HT1080 (cell line): ENCODE data around the gene DNAH7. TPM values are rescaled to one million over a fixed set of nuclear protein-coding genes. Genes with fewer than 3 reads are reported as not detected.
A peak's percentile ranks its signal among the peaks of the same experiment; 100 is the strongest.
"Not testable (repeated sequence)": the region's sequence is repeated elsewhere in the genome, so short reads cannot be mapped to it uniquely, and the experiment has no call there.

Source experiments
- DNase-seq: peaks from one replicate; pipeline ENCODE4 v3.0.0-alpha.2; 2015; ENCODE audit warnings: low read depth
- polyA plus RNA-seq, 2 experiments: library from polyadenylated mRNA; depleted of rRNA; stranded (reverse); fragments of >200 nt; gene quantifications; 2 replicates each; pipeline ENCODE4 v1.2.3, GENCODE V29; 2015
- total RNA-seq: library from RNA; depleted of rRNA; stranded (reverse); fragments of >200 nt; shearing (Covaris generic); gene quantifications from 2 replicates; pipeline ENCODE4 v1.2.3, GENCODE V29; 2014; rRNA removed

Gene DNAH7
- total RNA-seq: under 0.01 and 0.06 TPM in 2 replicates
- polyA plus RNA-seq (2015; cell fraction: cytosol; rRNA removed): 0.36 and 0.61 TPM in 2 replicates
- polyA plus RNA-seq (2015; cell fraction: nucleus; rRNA removed): 0.88 and 1.2 TPM in 2 replicates

DNA sequence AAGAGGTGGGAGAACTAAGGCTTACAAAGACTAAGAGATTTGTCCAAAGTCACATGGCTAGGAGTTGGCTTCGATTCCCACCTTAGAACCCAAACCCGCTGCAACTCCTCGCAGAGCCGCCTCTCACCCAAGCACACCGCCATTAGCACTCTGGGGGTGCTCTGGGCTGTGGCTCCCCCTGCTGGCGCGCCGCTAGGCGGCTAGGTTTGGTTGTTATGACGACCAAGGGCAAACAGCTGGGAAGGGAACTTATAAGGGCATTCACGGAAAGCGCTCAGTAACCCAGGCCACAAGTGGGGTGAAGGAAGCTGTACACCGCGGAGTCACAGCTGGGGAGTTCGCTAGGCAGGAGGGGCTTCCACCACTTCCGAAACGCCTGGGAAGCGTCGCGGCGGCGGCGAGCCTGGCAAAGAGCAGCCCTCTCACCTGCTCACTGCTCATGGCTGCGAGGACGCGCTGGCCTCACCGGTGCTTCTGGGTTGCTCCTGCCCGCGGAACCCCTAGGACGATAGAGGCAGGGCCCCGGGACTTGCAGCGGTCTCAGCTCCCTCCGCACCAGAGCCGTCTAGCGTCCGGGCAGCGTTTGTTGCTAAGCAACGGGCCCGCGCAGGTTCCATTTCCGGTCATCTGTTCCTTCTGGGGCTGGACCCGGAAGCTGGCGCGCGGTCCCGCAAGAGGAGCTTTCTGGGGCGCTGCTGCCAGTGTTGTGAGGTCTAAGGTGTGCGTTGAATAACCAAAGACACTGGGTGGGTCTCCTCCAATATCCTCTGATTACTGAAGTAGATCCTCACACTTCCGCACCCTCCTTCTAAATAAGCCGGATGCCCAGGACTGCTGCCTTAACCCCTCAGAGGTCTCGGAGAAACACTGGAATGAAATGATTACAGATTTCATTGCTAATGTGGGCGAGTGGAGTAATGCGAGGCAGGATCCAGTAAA is at the start of gene DNAH7:
TSS of gene DNAH7 (minus strand) at position 567 of the 939 bp plus-strand sequence. CDS start at position 441, 126 bp downstream.
- peak; percentile 82 for DNase-seq

DNA sequence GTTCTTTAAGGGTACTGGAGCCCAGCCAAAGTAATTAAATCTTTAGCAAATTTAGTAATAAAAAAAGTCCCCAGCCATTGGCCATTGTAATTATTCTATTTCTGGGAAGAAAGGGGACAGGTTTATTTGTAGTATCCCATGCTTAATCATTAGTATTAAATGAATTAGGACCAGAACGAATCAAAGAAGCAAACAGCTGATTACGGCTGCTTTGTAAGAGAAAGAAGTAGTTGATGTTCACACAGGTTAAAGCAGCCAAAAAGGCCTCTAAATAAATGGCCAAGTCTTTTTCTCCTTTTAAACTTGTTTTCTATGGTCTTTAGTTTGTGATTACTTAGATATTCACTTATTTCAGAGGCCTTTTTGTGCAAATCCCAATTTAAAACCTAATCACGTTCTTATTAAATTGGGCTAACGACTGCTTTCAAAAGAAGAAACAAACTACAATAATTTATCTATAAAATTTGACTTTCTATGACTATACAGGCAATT is 48.6 kb upstream of the DNAH7 start:
- DNase-seq: no peak

DNA sequence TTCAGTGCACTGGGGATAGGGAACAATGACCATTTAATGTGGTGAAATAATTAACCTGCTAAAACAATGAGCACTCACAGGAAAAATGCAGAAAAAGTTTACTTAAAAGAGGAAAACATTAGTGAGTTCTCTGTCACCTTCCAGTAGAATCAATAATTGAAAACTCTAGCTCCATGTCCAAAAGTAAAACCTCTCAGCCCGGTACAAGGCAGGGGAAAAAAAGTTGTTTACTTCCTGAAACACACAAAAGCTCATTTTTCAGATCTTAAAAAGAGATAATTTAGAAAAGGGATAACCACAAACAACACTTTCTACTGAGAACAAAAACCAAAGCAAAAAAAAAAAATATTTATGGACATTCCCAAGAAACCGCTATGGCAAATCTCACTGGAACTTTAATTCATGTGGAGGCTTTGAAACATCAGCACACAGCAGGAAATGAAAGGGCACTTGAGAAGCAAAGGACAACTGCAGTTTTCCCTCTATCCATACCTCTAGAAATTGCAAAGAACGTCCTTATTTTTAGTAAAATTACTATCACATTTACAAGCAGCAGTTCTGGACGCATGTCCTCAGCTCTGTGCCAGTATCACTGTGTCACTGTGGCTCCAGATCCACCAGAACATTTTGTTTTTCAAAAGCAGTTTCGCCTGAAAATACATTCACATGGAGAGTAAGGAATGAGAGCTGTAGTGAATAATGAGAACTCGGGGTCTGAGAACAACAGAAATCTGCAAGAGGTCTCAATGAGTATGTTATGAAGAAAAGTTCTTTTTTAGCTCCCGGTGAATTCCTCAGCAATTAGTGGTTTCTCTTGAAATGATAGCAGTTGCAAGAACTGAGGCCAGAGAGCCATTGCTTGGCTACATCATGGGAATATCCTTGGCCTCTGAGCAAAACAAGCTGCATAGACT is 44.7 kb upstream of the DNAH7 start:
- DNase-seq: peak; percentile 13

- DNase-seq: peak; percentile 52
Measured at GRCh38 chr2:196112418-196113034, 43.9 kb upstream of the DNAH7 start.

GRCh38 chr2:196108604-196109003 is 40.0 kb upstream of the DNAH7 start:
- no peak for DNase-seq

GRCh38 chr2:196105951-196106350 is 37.3 kb upstream of the DNAH7 start:
- no peak for DNase-seq

DNA sequence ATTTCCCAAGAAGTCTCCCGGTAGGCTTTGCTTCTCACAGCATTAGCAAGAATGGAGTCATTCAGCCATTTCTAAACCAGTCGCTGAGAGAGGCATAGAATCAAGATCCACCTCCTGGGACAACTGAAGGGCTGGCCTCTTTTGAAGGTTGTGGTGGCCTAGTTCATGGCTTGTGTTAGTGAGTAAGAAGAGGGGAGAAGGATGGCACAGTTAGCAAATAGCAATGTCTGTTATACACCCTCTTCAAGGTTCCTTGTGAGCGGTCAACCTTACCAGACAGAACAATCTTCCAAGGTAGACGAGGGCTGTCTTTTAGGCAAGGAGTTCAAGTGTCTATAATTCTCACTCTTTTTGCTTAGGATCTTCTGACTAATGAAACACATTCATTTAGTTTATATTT is 35.4 kb upstream of the DNAH7 start:
- no peak for DNase-seq

DNA sequence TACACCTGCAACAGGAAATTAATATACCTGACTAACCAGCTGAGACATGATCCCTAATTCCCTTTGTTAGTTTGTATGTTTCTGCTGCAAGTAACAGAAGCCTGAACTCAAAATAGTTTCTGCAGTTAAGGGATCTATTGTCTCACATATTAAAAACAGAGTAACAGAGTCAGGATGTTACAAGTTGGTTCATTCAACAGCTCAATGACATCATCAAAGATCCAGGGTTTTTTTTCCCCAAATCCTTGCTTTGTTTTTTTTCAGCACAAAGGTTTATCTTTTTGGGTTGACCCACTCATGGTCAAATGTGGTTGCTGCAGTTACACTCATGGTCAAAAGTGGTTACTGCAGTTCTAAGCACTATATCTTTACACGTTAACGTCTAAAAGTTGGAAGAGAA is 35.0 kb upstream of the DNAH7 start:
- DNase-seq: no peak

- no peak for DNase-seq
Measured at GRCh38 chr2:196101325-196101991, 32.8 kb upstream of the DNAH7 start.

DNA sequence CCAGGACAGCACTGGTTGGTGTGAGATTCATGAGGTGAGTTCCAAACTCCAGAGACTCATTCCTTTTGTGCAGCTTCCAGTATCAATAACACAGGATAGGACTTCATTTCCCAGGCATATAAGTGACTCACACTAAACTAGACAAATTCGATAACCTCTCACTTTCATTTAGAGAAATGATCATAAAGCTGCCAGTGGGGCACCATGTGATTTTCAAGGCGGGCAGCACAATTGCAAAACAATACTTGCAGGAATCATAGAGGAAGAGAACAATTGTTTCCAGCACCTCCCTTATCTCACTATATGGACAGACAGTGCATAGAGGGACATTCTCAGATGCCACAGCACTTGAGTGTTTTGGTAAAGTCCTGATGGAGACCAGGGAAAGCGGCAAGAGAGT is 31.3 kb upstream of the DNAH7 start:
- DNase-seq: no peak

- no peak for DNase-seq
Measured at GRCh38 chr2:196097864-196098660, 29.4 kb upstream of the DNAH7 start.

- DNase-seq: no peak
Measured at GRCh38 chr2:196096982-196097745, 28.5 kb upstream of the DNAH7 start.

DNA sequence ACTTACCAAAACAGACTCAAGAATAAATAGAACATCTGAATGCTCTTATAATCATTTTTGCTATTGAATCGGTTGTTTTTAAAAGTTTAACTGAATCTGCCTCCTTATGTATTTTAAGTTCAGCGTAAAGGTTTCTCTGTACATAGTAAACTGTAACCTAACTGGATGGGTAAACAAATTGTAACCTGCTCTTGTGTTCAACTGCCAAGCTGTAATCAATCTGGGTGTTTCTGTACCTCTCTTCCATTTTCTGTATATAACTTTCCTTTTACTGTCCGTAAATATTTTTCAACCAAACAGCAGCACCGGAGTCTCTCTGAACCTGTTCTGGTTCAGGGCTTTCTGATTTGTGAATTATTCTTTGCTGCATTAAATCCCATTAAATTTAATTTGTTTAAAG is 27.6 kb upstream of the DNAH7 start:
- DNase-seq: no peak

- not testable (repeated sequence) for DNase-seq
Measured at GRCh38 chr2:196089448-196089847, 20.8 kb upstream of the DNAH7 start.

GRCh38 chr2:196088203-196088602 is 19.6 kb upstream of the DNAH7 start:
- DNase-seq: no peak

DNA sequence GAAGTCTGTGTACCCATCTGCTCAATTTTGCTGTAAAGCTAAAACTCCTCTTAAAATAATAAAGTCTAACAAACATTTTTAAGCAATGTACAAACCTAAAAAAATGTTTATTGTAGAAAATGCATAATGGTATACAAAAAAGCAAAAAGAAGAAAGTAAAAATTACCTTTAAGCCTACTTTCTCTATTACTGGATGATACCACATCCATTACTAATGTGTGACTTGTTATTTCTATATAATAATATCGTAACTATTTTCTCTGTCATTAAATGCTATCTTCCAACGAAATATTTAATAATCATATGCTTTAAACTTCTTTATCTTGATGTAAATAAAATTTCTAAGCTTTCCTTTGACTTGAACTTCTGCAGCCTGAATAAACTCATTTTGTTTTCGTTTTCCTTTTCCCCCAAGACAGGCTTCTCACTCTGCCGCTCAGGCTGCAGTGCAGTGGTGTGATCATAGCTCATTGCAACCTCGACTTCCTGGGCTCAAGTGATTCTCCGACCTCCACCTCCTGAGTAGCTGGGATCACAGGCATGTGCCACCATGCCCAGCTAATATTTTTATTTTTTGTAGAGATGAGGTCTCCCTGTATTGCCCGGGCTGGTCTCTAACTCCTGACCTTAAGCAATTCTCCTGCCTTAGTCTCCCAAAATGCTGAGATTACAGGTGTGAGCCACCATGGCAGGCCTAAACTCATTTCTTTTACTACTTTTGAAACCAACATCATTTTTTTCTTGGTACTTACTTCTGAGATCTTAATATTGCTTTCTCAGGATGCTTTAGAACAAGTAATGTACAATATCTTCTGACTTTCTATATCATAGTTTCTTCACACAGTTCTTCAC is 18.1 kb upstream of the DNAH7 start:
- DNase-seq: no peak

- no peak for DNase-seq
Measured at GRCh38 chr2:196083601-196084000, 15.0 kb upstream of the DNAH7 start.

DNA sequence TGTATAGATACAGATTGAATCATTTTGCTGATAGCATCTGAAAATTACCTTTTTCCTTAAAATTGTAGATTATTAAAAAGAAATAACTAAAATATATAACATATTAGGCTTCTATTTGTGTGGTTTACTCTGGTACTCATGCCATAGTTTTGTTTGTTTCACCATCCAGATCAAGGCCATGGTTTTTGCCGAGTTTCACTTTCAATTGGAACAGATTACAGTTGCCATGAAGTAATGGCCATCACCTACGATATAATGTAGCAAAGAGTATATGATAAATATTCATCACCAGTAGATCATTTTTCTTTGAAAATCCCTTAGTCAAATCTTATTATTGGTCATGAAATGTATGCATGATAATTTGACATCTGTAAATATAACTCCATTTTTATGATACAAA is 11.9 kb upstream of the DNAH7 start:
- no peak for DNase-seq
